ENCODE measurements around the gene GPA33. TPM values are rescaled to one million over a fixed set of nuclear protein-coding genes. Genes with fewer than 3 reads are reported as not detected.

GPA33 gene
- under 1 TPM; 0.66 to 0.97 TPM for total RNA-seq
- 19.7 TPM for polyA plus RNA-seq

- no peaks in the 10 kb centered on the region for H3K36me3 ChIP-seq (ENCODE audit: insufficient read depth, low read length)
- H3K4me3 ChIP-seq (ENCODE audit: low read length) = peak within 1 kb of the TSS; percentile 54
- H3K27ac ChIP-seq (ENCODE audit: low read depth, low read length) = peak within 1 kb of the TSS; percentile 28
- no peaks in the 10 kb centered on the region for H3K9me3 ChIP-seq (ENCODE audit: low read length)
- Mint-ChIP-seq H3K9me3 (no peaks in the 10 kb centered on the region), H3K36me3 (peaks cover 0 to 8% (median 5%) of the 10 kb centered on the region in 3 donors), H3K27ac (peak within 1 kb of the TSS; percentile 58 to 97 (median 94)), H3K4me3 (peak within 1 kb of the TSS; percentile 13 to 85 (median 74)), H3K4me1 (peaks cover 28 to 49% (median 29%) of the 10 kb centered on the region in 3 donors), H3K27me3 (peaks cover 0 to 3% of the 10 kb centered on the region in 2 donors)
- peaks cover 47% of the 10 kb centered on the region for H3K4me1 ChIP-seq (ENCODE audit: insufficient read depth, low read length)
- peak in 2 of 5 donors; percentile 52 to 72 for DNase-seq
- ChIA-PET CTCF (interaction anchor here (0.7 to 1.8 kb wide), 4 partner anchors 24 to 130 kb away, joined by 3 to 5 read pairs (median 5); partner anchors contain the start of gene POU2F1), POLR2A (interaction anchor here (0.7 to 0.9 kb wide), 2 partner anchors 14 to 180 kb away, joined by 3 read pairs; no protein-coding TSS in a partner anchor)
- H3K27me3 ChIP-seq (ENCODE audit: insufficient read depth, low read length, poor library complexity, severe bottlenecking) = no peaks in the 10 kb centered on the region
Measured at GRCh38 chr1:167090314-167090942, at the start of gene GPA33. TSS of gene GPA33 (minus strand) at chr1:167090377. CDS start at chr1:167090287, 90 bp downstream.

- Histone ChIP-seq H3K27me3 (ENCODE audit: insufficient read depth, low read length, poor library complexity, severe bottlenecking) (no peaks in the 10 kb centered on the region), H3K4me3 (ENCODE audit: low read length) (no peak overlapping the region), H3K27ac (ENCODE audit: low read depth, low read length) (no peak overlapping the region), H3K9me3 (ENCODE audit: low read length) (no peaks in the 10 kb centered on the region), H3K4me1 (ENCODE audit: insufficient read depth, low read length) (no peaks in the 10 kb centered on the region), H3K36me3 (ENCODE audit: insufficient read depth, low read length) (no peaks in the 10 kb centered on the region)
- H3K36me3 Mint-ChIP-seq = peaks cover 0 to 6% (median 0%) of the 10 kb centered on the region in 3 donors
- no peaks in the 10 kb centered on the region for H3K4me1 Mint-ChIP-seq
- H3K9me3 Mint-ChIP-seq = peaks cover 0 to 3% (median 0%) of the 10 kb centered on the region in 5 donors
- no peak overlapping the region for H3K4me3 Mint-ChIP-seq
- H3K27me3 Mint-ChIP-seq = peaks cover 9 to 18% of the 10 kb centered on the region in 2 donors
- CTCF ChIA-PET = interaction anchor here (0.7 kb wide), 1 partner anchor 79 kb away, joined by 3 read pairs; no protein-coding TSS in a partner anchor
- no peak overlapping the region for H3K27ac Mint-ChIP-seq
- DNase-seq = no peak
- POLR2A ChIA-PET = no interaction called here
Measured at GRCh38 chr1:167138703-167139102, 48.5 kb upstream of the GPA33 start.

- CTCF ChIA-PET = no interaction called here
- peaks cover 9 to 16% of the 10 kb centered on the region in 2 donors for H3K27me3 Mint-ChIP-seq
- no peak for DNase-seq
Measured at GRCh38 chr1:167137793-167138510, 47.8 kb upstream of the GPA33 start.

GRCh38 chr1:167137332-167137781, 47.2 kb upstream of the GPA33 start:
- ChIA-PET POLR2A (no interaction called here), CTCF (no interaction called here)
- H3K27ac Mint-ChIP-seq = no peak overlapping the region
- DNase-seq = no peak
- H3K27me3 Mint-ChIP-seq = peaks cover 11 to 15% of the 10 kb centered on the region in 2 donors
- H3K4me1 ChIP-seq (ENCODE audit: insufficient read depth, low read length) = no peaks in the 10 kb centered on the region
- no peaks in the 10 kb centered on the region for H3K9me3 ChIP-seq (ENCODE audit: low read length)
- no peaks in the 10 kb centered on the region for H3K36me3 ChIP-seq (ENCODE audit: insufficient read depth, low read length)
- no peak overlapping the region for H3K4me3 ChIP-seq (ENCODE audit: low read length)
- no peaks in the 10 kb centered on the region for H3K4me1 Mint-ChIP-seq
- no peak overlapping the region for H3K4me3 Mint-ChIP-seq
- peaks cover 0 to 2% (median 0%) of the 10 kb centered on the region in 3 donors for H3K36me3 Mint-ChIP-seq
- H3K27ac ChIP-seq (ENCODE audit: low read depth, low read length) = no peak overlapping the region
- H3K27me3 ChIP-seq (ENCODE audit: insufficient read depth, low read length, poor library complexity, severe bottlenecking) = peaks cover 3% of the 10 kb centered on the region
- H3K9me3 Mint-ChIP-seq = peaks cover 0 to under 1% (median 0%) of the 10 kb centered on the region in 5 donors

More at GRCh38 chr1:167137793-167138510, 47.8 kb upstream of the GPA33 start:
- Histone ChIP-seq H3K9me3 (ENCODE audit: low read length) (no peaks in the 10 kb centered on the region), H3K27me3 (ENCODE audit: insufficient read depth, low read length, poor library complexity, severe bottlenecking) (peaks cover under 1% of the 10 kb centered on the region), H3K4me3 (ENCODE audit: low read length) (no peak overlapping the region), H3K4me1 (ENCODE audit: insufficient read depth, low read length) (no peaks in the 10 kb centered on the region), H3K27ac (ENCODE audit: low read depth, low read length) (no peak overlapping the region), H3K36me3 (ENCODE audit: insufficient read depth, low read length) (no peaks in the 10 kb centered on the region)
- peak overlapping the region in 1 of 8 donors; percentile 32 for H3K27ac Mint-ChIP-seq
- POLR2A ChIA-PET = no interaction called here
- H3K9me3 Mint-ChIP-seq = peaks cover 0 to 1% (median 0%) of the 10 kb centered on the region in 5 donors
- H3K36me3 Mint-ChIP-seq = peaks cover 0 to 3% (median 0%) of the 10 kb centered on the region in 3 donors
- no peaks in the 10 kb centered on the region for H3K4me1 Mint-ChIP-seq
- H3K4me3 Mint-ChIP-seq = no peak overlapping the region

- no peaks in the 10 kb centered on the region for H3K9me3 ChIP-seq (ENCODE audit: low read length)
- H3K4me3 ChIP-seq (ENCODE audit: low read length) = no peak overlapping the region
- POLR2A ChIA-PET = no interaction called here
- H3K4me1 Mint-ChIP-seq = no peaks in the 10 kb centered on the region
- H3K27ac ChIP-seq (ENCODE audit: low read depth, low read length) = no peak overlapping the region
- peaks cover 3% of the 10 kb centered on the region for H3K27me3 ChIP-seq (ENCODE audit: insufficient read depth, low read length, poor library complexity, severe bottlenecking)
- CTCF ChIA-PET = no interaction called here
- H3K27ac Mint-ChIP-seq = no peak overlapping the region
- H3K4me3 Mint-ChIP-seq = no peak overlapping the region
- no peak for DNase-seq
- H3K9me3 Mint-ChIP-seq = no peaks in the 10 kb centered on the region
- peaks cover 14 to 17% of the 10 kb centered on the region in 2 donors for H3K27me3 Mint-ChIP-seq
- H3K36me3 Mint-ChIP-seq = no peaks in the 10 kb centered on the region
- no peaks in the 10 kb centered on the region for H3K4me1 ChIP-seq (ENCODE audit: insufficient read depth, low read length)
- no peaks in the 10 kb centered on the region for H3K36me3 ChIP-seq (ENCODE audit: insufficient read depth, low read length)
Measured at GRCh38 chr1:167136806-167137205, 46.6 kb upstream of the GPA33 start.

GRCh38 chr1:167136191-167136614, 46.0 kb upstream of the GPA33 start:
- Mint-ChIP-seq H3K4me1 (no peaks in the 10 kb centered on the region), H3K36me3 (no peaks in the 10 kb centered on the region), H3K27ac (no peak overlapping the region), H3K9me3 (no peaks in the 10 kb centered on the region), H3K4me3 (no peak overlapping the region), H3K27me3 (peaks cover 14 to 22% of the 10 kb centered on the region in 2 donors)
- Histone ChIP-seq H3K27me3 (ENCODE audit: insufficient read depth, low read length, poor library complexity, severe bottlenecking) (peaks cover 3% of the 10 kb centered on the region), H3K27ac (ENCODE audit: low read depth, low read length) (no peak overlapping the region), H3K36me3 (ENCODE audit: insufficient read depth, low read length) (no peaks in the 10 kb centered on the region), H3K9me3 (ENCODE audit: low read length) (no peaks in the 10 kb centered on the region), H3K4me1 (ENCODE audit: insufficient read depth, low read length) (no peaks in the 10 kb centered on the region), H3K4me3 (ENCODE audit: low read length) (no peak overlapping the region)
- ChIA-PET CTCF (no interaction called here), POLR2A (no interaction called here)
- DNase-seq = no peak

- H3K36me3 ChIP-seq (ENCODE audit: insufficient read depth, low read length) = no peaks in the 10 kb centered on the region
- H3K9me3 ChIP-seq (ENCODE audit: low read length) = no peaks in the 10 kb centered on the region
- ChIA-PET POLR2A (no interaction called here), CTCF (no interaction called here)
- H3K27me3 ChIP-seq (ENCODE audit: insufficient read depth, low read length, poor library complexity, severe bottlenecking) = peaks cover 6% of the 10 kb centered on the region
- no peaks in the 10 kb centered on the region for H3K4me1 ChIP-seq (ENCODE audit: insufficient read depth, low read length)
- Mint-ChIP-seq H3K4me1 (no peaks in the 10 kb centered on the region), H3K4me3 (no peak overlapping the region), H3K9me3 (no peaks in the 10 kb centered on the region), H3K36me3 (no peaks in the 10 kb centered on the region), H3K27ac (no peak overlapping the region), H3K27me3 (peaks cover 16 to 29% of the 10 kb centered on the region in 2 donors)
- no peak overlapping the region for H3K27ac ChIP-seq (ENCODE audit: low read depth, low read length)
- H3K4me3 ChIP-seq (ENCODE audit: low read length) = no peak overlapping the region
- DNase-seq = no peak
Measured at GRCh38 chr1:167135281-167135840, 45.2 kb upstream of the GPA33 start.
